NCI-H2107 (cell line): ENCODE measurements around the gene SYAP1.
"Not testable (repeated sequence)": the region's sequence is repeated elsewhere in the genome, so short reads cannot be mapped to it uniquely, and the experiment has no call there.

Experiments used
- DNase-seq: peaks from one replicate; lab custom pipeline; 2025; lab: John Stamatoyannopoulos, UW

SYAP1 gene

GRCh38 chrX:16726347-16726988, 7.1 kb downstream of the SYAP1 start:
- not testable (repeated sequence) for DNase-seq

- no peak for DNase-seq
Measured at GRCh38 chrX:16727637-16728036, 8.2 kb downstream of the SYAP1 start.

- DNase-seq, result no peak
Measured at GRCh38 chrX:16730450-16730849, 11.0 kb downstream of the SYAP1 start.

GRCh38 chrX:16733013-16733412, 13.6 kb downstream of the SYAP1 start:
- no peak for DNase-seq

- no peak for DNase-seq
Measured at GRCh38 chrX:16737024-16737423, 17.6 kb downstream of the SYAP1 start.

- DNase-seq, result no peak
Measured at GRCh38 chrX:16739574-16739973, 20.2 kb downstream of the SYAP1 start.

- DNase-seq, result no peak
Measured at GRCh38 chrX:16743604-16744325, 24.4 kb downstream of the SYAP1 start.

- DNase-seq, result no peak
Measured at GRCh38 chrX:16745102-16745501, 25.7 kb downstream of the SYAP1 start.

GRCh38 chrX:16745659-16746058, 26.2 kb downstream of the SYAP1 start:
- DNase-seq, result no peak

GRCh38 chrX:16748425-16748824, 29.0 kb downstream of the SYAP1 start:
- DNase-seq, result no peak

GRCh38 chrX:16750136-16750535, 30.7 kb downstream of the SYAP1 start:
- DNase-seq, result no peak

- DNase-seq, result no peak
Measured at GRCh38 chrX:16754019-16754418, 34.6 kb downstream of the SYAP1 start.

GRCh38 chrX:16756724-16757123, 37.3 kb downstream of the SYAP1 start:
- DNase-seq, result peak; percentile 20

GRCh38 chrX:16761500-16761899, 42.1 kb downstream of the SYAP1 start:
- DNase-seq, result not testable (repeated sequence)

- DNase-seq, result no peak
Measured at GRCh38 chrX:16762579-16762978, 43.2 kb downstream of the SYAP1 start.

- DNase-seq, result no peak
Measured at GRCh38 chrX:16765594-16765993, 46.2 kb downstream of the SYAP1 start.

- DNase-seq, result no peak
Measured at GRCh38 chrX:16770970-16771482, 51.6 kb downstream of the SYAP1 start.

GRCh38 chrX:16771483-16772398, 52.3 kb downstream of the SYAP1 start:
- no peak for DNase-seq

GRCh38 chrX:16772460-16772859, 53.0 kb downstream of the SYAP1 start:
- no peak for DNase-seq

GRCh38 chrX:16774746-16775145, 55.3 kb downstream of the SYAP1 start:
- no peak for DNase-seq

- no peak for DNase-seq
Measured at GRCh38 chrX:16778545-16778944, 59.1 kb downstream of the SYAP1 start.

- DNase-seq, result no peak
Measured at GRCh38 chrX:16778993-16779392, 59.6 kb downstream of the SYAP1 start.
